AG04450 (cell line): Measurements from ENCODE around the gene CPPED1. TPM values are rescaled to one million over a fixed set of nuclear protein-coding genes. Genes with fewer than 3 reads are reported as not detected.
"Not testable (repeated sequence)": the region's sequence is repeated elsewhere in the genome, so short reads cannot be mapped to it uniquely, and the experiment has no call there.

ENCODE experiments used
- CTCF ChIA-PET: fragments of 300-600, 350-600 bp; formaldehyde crosslinking; extraction: SDS; loops from one replicate; lab custom pipeline; 2022; ENCODE audit warnings: antibody characterized with exemption, inconsistent platforms; lab: Charles Lee
- POLR2A ChIA-PET: fragments of 350-600 bp; formaldehyde crosslinking; extraction: SDS; loops from one replicate; lab custom pipeline; 2021; ENCODE audit warnings: antibody characterized with exemption, inconsistent platforms; lab: Yijun Ruan, JAX
- DNase-seq: peaks from one replicate; pipeline ENCODE4 v3.0.0-alpha.2; 2011; ENCODE audit warnings: low read depth, low spot score
- H3K27ac ChIP-seq: one replicate; pipeline ENCODE4 v1.5.1; 2012; ENCODE audit warnings: low read depth, low read length, control low read depth
- H3K27me3 ChIP-seq: one replicate; pipeline ENCODE4 v1.6.0; 2012; ENCODE audit warnings: low read length; ENCODE audit not compliant: control insufficient read depth, insufficient read depth
- H3K4me3 ChIP-seq: 2 replicates; pipeline ENCODE4 v1.5.1; 2011; ENCODE audit warnings: mild to moderate bottlenecking, low read depth, low read length, control low read depth
- H3K9me3 ChIP-seq: 2 replicates; pipeline ENCODE4 v1.5.1; 2012; ENCODE audit warnings: low read length; ENCODE audit not compliant: control insufficient read depth, insufficient read depth
- polyA plus RNA-seq: library from polyadenylated mRNA; depleted of rRNA; stranded (reverse); fragments of >200 nt; gene quantifications from 2 replicates; pipeline ENCODE4 v1.2.3, GENCODE V29; 2011
- TF ChIP-seq, protein P1 (sequence below): IDR thresholded peaks from 2 replicates; pipeline ENCODE4 v1.5.1; 2011; ENCODE audit warnings: low read depth, low read length, control low read depth, inconsistent platforms

The CPPED1 gene
- polyA plus RNA-seq, 1 experiment, result 7.7 TPM

DNA sequence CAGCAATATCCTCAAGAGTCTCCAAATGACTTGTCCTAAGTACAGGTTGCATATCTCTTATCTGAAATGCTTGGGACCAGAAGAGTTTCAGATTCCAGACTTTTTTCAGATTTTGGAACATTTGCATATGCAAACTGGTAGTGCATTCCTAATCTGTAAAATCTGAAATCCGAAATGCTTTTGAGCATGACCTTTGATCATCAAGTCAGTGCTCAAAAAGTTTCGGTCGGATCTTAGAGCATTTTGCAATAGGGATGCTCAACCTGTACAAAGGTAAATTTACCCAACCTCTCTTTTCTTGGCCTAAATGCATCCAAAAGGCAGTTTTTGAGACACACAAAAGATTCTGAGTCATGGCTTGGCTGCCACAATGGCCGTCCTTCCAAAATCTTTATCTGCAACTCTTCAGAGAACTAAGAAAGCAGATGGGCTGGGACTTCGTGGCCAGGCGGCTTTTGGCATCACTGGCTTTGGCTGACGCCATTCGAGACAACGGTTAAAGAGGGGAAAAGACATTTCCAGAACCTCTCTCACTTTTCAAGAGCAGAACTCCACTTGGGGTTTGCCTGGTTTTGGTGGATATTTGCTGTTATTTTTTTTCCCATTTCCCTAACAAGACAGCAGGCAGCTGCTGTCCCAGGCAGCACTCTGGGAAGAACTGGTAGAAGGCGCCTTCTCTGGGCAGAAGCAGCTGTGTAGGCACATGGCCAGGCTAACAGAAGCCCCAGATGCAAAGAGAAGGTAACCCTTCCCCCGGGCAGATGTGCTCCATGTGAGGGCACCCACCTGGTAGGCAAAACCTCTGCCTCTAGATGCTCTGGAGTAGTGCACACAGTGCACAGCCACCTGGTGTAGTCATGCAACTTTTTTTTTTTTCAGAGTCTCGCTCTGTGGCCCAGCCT, 8.9 kb downstream of the CPPED1 start:
- ChIA-PET POLR2A (no interaction called here), CTCF (no interaction called here)
- Histone ChIP-seq H3K9me3 (peaks cover 7% of the 10 kb centered on the region; the same call in 1 of the 2 replicates), H3K27ac (no peak overlapping the region), H3K4me3 (no peak overlapping the region), H3K27me3 (no peaks in the 10 kb centered on the region)
- TF ChIP-seq, protein P1, sequence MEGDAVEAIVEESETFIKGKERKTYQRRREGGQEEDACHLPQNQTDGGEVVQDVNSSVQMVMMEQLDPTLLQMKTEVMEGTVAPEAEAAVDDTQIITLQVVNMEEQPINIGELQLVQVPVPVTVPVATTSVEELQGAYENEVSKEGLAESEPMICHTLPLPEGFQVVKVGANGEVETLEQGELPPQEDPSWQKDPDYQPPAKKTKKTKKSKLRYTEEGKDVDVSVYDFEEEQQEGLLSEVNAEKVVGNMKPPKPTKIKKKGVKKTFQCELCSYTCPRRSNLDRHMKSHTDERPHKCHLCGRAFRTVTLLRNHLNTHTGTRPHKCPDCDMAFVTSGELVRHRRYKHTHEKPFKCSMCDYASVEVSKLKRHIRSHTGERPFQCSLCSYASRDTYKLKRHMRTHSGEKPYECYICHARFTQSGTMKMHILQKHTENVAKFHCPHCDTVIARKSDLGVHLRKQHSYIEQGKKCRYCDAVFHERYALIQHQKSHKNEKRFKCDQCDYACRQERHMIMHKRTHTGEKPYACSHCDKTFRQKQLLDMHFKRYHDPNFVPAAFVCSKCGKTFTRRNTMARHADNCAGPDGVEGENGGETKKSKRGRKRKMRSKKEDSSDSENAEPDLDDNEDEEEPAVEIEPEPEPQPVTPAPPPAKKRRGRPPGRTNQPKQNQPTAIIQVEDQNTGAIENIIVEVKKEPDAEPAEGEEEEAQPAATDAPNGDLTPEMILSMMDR, result no peak
- DNase-seq, result no peak

DNA sequence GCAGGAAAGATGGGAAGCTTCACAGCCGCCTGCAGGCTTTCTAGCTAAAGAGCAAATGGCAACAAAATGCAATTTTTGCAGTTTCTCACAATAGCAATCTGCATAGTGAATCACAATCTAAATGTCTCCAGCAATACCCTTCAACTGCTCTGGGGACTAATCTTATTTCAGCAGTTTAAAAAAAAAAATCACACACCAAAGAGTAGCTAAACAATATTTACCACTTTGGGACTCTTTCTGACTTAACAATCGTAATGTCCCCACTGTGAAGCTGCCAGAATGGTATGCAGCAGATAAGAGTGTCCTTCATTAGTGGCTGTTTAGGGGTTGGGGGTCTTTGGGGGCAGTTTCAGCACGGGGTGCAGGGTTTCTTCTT, 9.8 kb downstream of the CPPED1 start:
- H3K27ac ChIP-seq, result no peak overlapping the region
- TF ChIP-seq, protein P1, result no peak
- DNase-seq, result no peak
- no peak overlapping the region for H3K4me3 ChIP-seq
- H3K9me3 ChIP-seq, result peaks cover 7% of the 10 kb centered on the region; the same call in 1 of the 2 replicates
- no peaks in the 10 kb centered on the region for H3K27me3 ChIP-seq
- CTCF ChIA-PET, result no interaction called here
- POLR2A ChIA-PET, result no interaction called here

DNA sequence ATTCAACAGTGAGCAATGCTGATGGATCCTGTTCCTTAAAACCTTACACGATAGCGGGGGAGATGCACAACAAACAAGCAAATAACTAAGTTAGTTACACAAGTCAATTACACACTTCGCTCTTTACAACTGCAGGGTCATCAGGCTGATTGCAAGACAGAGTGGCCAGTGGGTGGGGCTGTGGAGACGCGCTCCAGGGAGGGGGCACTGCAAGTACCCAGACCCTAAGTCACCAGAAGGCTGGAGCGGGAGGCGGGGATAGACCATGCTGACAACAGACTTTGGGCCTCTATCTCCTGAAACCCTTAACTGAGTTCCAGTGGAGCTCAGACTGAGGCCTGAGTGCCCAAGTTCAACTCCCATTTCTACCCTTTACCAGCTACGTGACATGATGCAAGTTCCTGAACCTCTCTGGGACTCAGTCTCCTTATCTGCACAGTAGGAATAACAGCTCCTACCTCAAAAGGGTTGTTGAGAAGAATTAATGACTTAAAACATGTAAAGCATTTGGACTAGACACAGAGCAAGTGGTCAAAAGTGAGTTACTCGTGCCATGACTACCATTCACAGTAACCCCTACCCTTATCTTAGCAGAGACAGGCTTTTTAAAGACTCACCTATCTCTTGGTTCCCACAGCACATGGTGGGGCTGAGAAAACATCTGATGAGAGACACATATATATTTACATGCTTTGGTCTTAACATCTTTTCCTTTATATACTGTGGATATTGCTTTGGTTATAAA, 10.4 kb downstream of the CPPED1 start:
- H3K4me3 ChIP-seq, result no peak overlapping the region
- POLR2A ChIA-PET, result no interaction called here
- H3K27ac ChIP-seq, result no peak overlapping the region
- no peak for DNase-seq
- TF ChIP-seq, protein P1, result no peak
- H3K9me3 ChIP-seq, result peaks cover 7% of the 10 kb centered on the region; the same call in 1 of the 2 replicates
- CTCF ChIA-PET, result interaction anchor here (1.5 kb wide), 1 partner anchor 26 kb away, joined by 3 read pairs; no protein-coding TSS in a partner anchor
- H3K27me3 ChIP-seq, result no peaks in the 10 kb centered on the region

DNA sequence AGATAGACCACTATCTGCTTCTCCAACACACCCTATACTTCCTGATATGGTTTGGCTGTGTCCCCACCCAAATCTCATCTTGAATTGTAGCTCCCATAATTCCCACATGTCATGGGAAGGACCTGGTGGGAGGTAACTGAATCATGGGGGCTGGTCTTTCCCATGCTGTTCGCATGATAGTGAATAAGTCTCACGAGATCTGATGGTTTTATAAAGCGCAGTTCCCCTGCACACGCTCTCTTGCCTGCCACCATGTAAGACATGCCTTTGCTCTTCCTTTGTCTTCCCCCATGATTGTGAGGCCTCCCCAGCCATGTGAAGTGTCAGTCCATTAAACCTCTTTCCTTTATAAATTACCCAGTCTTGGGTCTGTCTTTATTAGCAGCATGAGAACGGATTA, 11.2 kb downstream of the CPPED1 start:
- H3K27ac ChIP-seq, POLR2A ChIA-PET, DNase-seq, H3K27me3 ChIP-seq, H3K4me3 ChIP-seq: not testable (repeated sequence)
- CTCF ChIA-PET, result interaction anchor here (1.5 kb wide), 1 partner anchor 26 kb away, joined by 3 read pairs; no protein-coding TSS in a partner anchor
- H3K9me3 ChIP-seq, result peaks cover 10% of the 10 kb centered on the region; the same call in 1 of the 2 replicates

DNA sequence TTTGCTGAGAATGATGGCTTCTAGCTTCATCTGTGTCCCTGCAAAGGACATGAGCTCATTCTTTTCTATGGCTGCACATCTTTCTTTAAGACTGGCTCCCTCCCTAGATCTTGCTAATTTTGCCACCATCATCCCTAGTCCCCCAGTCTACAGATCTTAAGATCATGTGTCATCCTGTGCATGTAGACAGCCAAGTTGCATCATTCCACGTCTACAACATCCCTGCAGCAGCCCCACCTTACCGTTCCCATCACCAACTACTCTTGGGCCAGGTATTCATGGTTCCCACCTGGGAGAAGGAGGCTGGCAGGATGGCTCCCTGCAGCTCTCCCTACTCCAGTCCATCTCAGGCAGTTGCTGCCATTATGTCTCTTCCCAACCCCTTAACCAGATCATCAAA, 12.3 kb downstream of the CPPED1 start:
- ChIA-PET CTCF (no interaction called here), POLR2A (no interaction called here)
- H3K27me3 ChIP-seq, result no peaks in the 10 kb centered on the region
- DNase-seq, result no peak
- TF ChIP-seq, protein P1, result no peak
- H3K9me3 ChIP-seq, result peaks cover 10% of the 10 kb centered on the region; the same call in 1 of the 2 replicates
- H3K27ac ChIP-seq, result no peak overlapping the region
- no peak overlapping the region for H3K4me3 ChIP-seq
